GM18498 (cell line): ENCODE measurements around the gene DNAAF5.

Experiments used
- ATAC-seq: cut with Tn5 transposase; IDR thresholded peaks from one replicate; pipeline ENCODE4 v1.9.1; 2021; ENCODE audit warnings: mild to moderate bottlenecking, moderate library complexity; ENCODE audit not compliant: unreplicated experiment

Gene DNAAF5

GRCh38 chr7:706721-707120, 19.8 kb upstream of the DNAAF5 start:
- no peak for ATAC-seq

DNA sequence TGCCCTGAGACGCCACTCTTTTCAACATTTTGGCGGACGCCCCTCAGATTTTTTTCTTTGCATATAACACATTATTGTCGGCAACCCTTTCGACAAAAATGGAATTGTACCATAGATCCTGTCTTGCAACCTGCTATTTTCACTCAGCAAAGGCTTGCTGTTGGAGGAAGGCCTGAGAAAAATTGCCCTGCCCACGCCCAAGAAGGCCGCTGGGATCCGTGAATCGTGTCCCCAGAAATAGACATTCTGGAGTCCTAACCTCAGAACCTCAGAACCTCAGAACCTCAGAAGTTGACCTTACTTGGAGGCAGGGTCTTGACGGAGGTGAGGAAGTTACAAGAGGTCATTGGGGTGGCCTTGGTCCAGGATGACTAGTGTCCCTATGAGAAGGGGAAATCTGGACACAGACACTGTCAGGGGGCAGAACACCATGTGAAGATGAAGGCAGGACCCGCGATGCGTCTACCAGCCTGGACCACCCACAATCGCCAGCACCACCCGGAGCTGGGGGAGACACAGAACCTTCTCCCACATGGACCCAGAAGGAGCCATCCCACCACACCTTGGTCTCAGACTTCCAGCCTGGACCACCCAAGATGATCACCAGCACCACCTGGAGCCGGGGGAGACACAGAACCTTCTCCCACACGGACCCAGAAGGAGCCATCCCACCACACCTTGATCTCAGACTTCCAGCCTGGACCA, 19.1 kb upstream of the DNAAF5 start:
- ATAC-seq = no peak

DNA sequence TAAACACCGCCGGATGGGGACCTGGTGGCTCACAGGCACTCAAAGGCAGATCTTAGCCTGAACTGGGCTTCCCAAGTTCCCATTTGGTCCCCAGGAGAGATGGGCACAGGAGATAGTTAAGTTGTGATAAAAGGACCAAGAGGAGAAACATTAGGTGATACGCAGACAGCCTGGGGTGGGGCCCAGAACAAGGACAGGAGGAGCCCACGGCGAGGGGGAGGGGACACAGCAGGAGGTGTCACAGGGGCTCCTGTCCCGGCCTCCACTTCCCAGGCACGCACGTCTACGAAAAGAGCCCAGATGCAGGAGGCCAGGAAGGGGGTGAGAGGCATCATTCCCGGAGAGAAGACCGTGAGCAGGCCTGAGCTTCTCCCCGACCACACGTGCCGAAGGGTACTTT, 16.3 kb upstream of the DNAAF5 start:
- ATAC-seq = no peak

DNA sequence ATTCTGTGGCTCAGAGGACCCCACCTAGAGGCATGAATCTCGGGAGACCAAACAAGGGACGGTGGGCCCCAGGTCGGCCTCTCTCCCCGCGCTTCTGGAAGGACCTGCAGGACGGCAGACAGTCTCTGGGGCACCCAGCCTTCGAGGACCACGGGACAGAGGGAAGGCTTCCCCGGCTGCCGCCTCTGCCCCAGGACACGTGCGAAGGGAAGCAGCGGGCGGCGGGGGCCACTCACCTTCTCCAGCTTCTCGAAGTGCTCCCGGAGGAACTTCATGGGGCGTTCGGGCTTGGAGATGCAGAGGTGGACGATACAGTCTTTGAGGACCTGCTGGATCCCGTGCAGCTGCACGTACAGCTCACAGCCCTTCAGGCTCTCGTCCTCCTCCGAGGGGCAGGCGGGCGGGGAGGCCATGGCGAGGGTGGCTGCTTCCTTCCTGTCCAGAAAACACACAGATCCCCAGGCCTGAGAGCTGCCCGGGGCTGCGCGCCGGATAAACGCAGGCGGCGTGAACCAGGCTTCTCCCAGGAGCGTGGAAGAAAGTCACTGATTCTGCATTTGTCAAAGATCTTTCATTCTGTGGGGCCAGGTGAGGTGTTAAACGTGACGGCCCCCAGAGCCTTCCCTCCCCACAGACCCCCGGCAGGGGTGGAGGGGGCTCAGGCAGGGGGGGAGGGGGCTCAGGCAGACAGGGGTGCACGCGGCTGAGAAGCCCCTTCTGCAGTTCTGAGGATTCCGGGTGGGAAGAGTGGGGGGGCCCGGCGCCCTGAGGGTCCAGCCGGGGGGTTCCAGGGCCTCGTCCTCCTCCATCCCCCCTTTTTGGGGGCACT, 15.2 kb upstream of the DNAAF5 start:
- ATAC-seq = no peak

DNA sequence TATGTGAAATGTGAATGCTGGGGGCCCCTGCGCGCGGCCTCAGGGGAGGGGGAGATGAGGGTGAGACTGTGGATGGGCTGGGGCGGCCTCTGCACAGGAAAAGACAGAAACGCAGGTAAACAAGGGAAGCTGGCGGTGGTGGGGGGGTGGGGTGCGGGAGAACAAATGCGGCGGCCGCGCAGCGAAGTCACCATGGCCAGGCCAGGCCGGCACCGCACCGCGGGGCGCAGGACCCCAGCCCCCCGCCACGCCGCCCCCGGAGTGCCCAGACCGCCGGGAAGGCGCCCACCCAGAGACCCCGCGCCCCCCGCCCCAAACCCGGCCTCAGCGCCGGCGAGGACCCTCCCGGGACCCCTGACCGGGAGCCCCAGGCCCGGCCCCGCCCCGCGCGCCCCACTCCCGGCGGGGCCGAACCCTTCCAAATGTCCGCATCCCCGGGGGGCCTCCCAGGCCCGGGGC, 14.5 kb upstream of the DNAAF5 start:
- no peak for ATAC-seq

GRCh38 chr7:712381-713138, 13.9 kb upstream of the DNAAF5 start:
- ATAC-seq = no peak

DNA sequence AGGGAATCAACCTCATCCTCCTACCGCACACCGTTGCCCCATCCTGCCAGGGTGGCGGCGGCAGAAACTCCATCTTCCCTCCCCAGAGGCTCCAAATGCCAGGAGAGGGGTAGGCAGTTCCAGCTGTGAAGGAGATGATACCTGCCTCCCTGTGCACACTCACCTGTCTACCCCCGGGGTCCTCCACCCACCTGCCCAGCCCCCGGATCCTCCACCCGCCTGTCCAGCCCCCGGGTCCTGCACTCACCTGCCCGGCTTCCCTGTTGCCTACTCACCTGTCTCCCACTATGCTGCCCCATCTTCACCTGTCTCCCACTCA, 13.4 kb upstream of the DNAAF5 start:
- ATAC-seq = no peak

DNA sequence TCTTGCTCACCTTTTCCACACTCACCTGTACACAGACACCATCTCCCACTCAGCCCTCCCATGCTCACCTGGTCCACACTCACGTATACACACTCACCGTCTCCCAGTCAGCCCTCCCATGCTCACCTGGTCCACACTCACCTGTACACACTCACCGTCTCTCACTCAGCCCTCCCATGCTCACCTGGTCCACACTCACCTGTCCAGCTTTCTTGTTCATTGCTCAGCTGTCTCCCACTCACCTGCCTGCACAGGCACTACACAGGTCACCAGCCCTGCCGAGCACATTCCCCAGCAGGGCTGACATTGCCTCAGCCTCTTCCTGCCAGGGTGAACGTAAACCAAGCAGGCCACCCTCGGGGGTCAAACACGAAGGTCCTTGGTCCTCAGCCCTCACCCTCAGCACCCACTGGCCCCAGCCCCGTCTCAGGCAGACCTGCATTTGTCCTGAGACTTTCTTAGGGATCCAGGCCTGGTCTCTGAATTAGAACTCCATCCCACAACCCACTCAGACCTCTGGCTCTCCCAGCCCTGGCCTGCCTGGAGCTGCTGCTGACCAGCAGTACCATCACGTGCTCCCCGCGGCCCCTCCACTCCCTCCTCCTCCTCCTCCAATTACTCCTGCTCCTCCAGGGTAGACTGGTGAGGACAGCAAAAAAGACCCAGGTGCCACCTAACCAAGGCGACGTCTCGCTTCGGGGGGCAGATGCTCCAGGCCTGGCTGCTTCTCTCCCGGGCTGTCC, 12.8 kb upstream of the DNAAF5 start:
- ATAC-seq = no peak

DNA sequence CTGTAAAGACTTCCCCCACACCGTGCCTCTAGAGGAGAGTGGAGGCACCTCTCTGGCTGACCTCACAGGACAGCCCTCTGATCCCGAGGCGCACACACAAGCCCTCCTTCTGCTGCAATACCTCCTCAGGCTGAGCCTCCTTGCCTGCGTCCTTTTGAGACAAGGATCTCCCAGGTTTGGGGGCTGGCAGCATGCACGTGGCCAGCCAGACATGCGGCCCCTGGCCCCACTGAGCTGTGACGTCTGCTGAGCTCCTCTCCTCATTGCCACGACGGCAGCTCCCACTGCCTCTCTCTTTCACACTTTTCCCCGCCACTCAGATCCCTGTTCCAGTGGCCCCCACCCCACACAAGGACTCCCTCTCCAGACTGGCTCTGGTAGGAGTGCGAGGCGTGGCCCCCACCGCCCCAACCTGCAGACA, 12.2 kb upstream of the DNAAF5 start:
- no peak for ATAC-seq

GRCh38 chr7:716222-716621, 10.3 kb upstream of the DNAAF5 start:
- no peak for ATAC-seq

DNA sequence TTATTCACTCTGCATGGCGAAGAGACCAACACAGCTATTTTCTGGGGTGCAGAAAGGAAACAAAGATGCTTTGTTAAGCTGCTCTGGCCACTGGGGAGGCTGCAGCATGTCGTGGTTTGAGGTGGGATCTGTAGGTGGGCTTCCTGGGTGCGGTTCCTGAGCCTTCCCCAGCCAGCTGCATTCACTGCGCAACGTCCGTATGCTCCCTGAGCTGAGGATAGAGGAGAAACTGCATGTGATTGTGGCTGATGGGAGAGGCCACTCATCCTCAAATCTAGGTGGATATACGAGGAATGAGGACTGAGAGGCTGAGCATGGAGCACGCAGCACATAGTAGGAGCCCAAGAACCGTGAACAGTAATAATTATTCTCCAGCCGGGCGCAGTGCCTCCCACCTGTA, 9.9 kb upstream of the DNAAF5 start:
- ATAC-seq = no peak

- no peak for ATAC-seq
These were observed 4.8 kb upstream of the DNAAF5 start for GRCh38 chr7:721619-722248.

DNA sequence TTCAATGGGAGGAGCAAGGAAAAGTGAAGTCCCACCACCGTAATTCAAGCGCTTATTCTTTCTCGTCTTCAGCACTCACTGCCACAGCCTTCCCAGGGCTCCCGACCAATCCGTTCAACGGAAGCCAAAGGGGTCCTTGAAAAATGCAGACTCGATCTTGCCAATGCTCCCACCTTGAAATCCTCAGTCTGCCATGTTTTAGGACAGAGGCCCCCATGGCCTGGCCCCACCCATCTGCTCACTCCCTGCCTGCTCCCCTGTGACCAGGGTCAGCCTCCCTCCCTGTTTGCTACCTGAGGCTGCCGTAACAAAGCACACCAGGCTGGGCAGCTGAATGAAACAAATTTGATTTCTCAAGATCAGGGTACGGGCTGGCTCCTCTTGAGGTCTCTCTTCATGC, 3.0 kb upstream of the DNAAF5 start:
- ATAC-seq = no peak

- ATAC-seq = no peak
These were observed 2.2 kb upstream of the DNAAF5 start for GRCh38 chr7:724298-724697.

DNA sequence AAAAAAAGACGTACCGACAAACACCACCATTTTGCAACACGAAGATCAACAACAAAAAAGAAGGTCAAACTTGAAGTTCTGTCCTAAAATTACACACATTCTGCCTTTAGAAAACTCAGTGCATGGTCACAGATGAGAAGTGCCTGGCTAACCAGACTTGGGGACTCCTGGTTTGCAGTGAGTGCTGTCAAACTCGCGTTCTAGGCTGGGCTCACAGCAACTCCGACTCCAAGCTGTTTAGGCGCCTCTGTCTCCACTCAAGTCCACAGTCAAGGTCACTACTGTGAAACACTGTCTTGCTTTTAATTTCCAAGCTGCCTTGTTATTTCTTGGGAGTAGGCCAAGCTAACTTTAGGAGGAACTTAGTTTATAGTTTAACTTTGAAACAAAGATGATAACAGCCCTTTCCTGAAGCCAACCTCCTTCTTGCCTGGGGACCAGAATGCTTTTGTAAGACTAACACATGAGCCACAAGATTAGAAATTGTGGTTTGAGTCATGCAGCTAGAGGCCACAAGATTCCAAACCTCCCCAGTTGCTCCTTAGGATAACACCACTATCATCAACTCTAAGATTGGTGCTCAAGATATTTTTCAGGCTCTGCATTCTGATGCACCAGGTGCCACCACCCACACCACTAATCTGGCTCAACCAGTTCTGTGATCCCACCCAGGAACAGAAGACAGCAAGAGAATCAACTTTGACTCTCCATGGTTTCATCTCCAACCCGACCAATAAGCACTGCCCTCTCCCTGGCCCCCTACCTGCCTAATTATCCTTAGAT, 1.1 kb upstream of the DNAAF5 start:
- ATAC-seq = no peak

DNA sequence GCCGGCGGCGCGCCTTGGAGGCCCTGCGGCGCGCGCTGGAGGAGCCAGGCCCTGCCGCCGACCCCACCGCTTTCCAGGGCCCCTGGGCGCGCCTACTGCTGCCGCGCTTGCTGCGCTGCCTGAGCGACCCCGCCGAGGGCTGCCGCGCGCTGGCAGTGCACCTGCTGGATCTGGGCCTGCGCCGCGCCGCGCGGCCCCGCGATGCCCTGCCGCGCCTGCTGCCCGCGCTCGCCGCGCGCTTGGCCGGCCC, 280 bp downstream of the DNAAF5 start:
- peak; percentile 32 for ATAC-seq

- ATAC-seq = peak; percentile 51
These were observed 756 bp downstream of the DNAAF5 start, which contains the start of gene PRKAR1B for GRCh38 chr7:727104-727805. PRKAR1B (minus strand) TSS chr7:727281; CDS start chr7:711505, 15,776 bp downstream.

- no peak for ATAC-seq
These were observed 1.4 kb downstream of the DNAAF5 start for GRCh38 chr7:727806-728460.

DNA sequence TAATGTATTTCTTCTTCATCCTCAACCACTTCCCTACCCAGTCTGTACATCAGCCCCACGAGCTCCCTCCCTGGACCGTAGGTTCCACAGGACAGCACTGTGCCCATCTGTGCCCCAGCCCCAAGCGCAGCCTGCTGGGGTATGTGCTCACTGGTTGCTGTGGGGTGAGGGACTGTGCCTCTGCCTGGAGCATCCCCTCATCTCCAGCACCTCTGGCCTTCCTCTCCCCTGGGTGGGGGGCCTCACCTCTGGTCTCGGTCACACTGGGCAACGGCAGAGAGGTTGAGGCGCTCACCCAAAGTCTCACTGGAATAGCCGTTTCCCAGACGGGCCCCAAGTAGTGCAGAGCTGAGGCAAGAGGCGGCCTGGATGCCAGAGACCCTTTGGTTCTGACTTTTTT, 2.1 kb downstream of the DNAAF5 start:
- ATAC-seq = no peak
